Panc1 (cell line): ENCODE results near the gene LDLRAD4. TPM values are rescaled to one million over a fixed set of nuclear protein-coding genes. Genes with fewer than 3 reads are reported as not detected.

Source experiments
- ATAC-seq: fragments of 200-7000 bp; cut with Tn5 transposase; 2 replicates; pipeline ENCODE4 v1.9.1; 2020; ENCODE audit warnings: mild to moderate bottlenecking, moderate library complexity
- BruUV-seq: library from RNA; stranded (reverse); fragments of 400-500 nt; replicated peaks from 2 replicates; lab custom pipeline; 2021; lab: Mats Ljungman, UMichigan
- CTCF ChIA-PET: fragments of 300-600 bp; sonication (Branson Sonifier 250); formaldehyde crosslinking; loops from one replicate; lab custom pipeline; 2022; ENCODE audit warnings: antibody characterized with exemption; lab: Charles Lee
- POLR2A ChIA-PET: fragments of 300-600 bp; sonication (Branson Sonifier 250); formaldehyde crosslinking; loops from one replicate; lab custom pipeline; 2022; ENCODE audit warnings: antibody characterized with exemption; lab: Charles Lee
- DNase-seq: peaks from one replicate; pipeline ENCODE4 v3.0.0-alpha.2; 2010; ENCODE audit warnings: low read depth, low spot score
- H3K27ac ChIP-seq: 2 replicates; pipeline ENCODE4 v1.5.1; 2011; ENCODE audit warnings: mild to moderate bottlenecking, low read length, inconsistent platforms
- H3K27me3 ChIP-seq: fragments of 200-500 bp; sonication (Bioruptor generic); 2 replicates; pipeline ENCODE4 v1.6.0; 2014; ENCODE audit warnings: low read length, inconsistent platforms; ENCODE audit not compliant: control insufficient read depth, insufficient read depth
- H3K36me3 ChIP-seq: fragments of 200-500 bp; sonication (Bioruptor generic); 2 replicates; pipeline ENCODE4 v1.5.1; 2014; ENCODE audit warnings: inconsistent platforms, mild to moderate bottlenecking, low read length, moderate library complexity; ENCODE audit not compliant: control insufficient read depth, insufficient read depth
- H3K4me1 ChIP-seq: 2 replicates; pipeline ENCODE4 v1.5.1; 2011; ENCODE audit warnings: inconsistent platforms, mild to moderate bottlenecking, low read length, moderate library complexity; ENCODE audit not compliant: control insufficient read depth, insufficient read depth
- H3K4me3 ChIP-seq, 2 experiments: 2 replicates each; pipeline ENCODE4 v1.5.1; 2011 to 2012; ENCODE audit warnings: low read depth in 2 of 2, low read length in 2 of 2, mild to moderate bottlenecking in 2 of 2, inconsistent platforms in 1 of 2, moderate library complexity in 1 of 2
- H3K9me3 ChIP-seq: fragments of 200-500 bp; sonication (Bioruptor generic); 2 replicates; pipeline ENCODE4 v1.5.1; 2014; ENCODE audit warnings: low read depth, mild to moderate bottlenecking, inconsistent platforms, low read length, moderate library complexity; ENCODE audit not compliant: control insufficient read depth, insufficient read depth
- CTCF ChIP-seq: fragments of 450-650 bp; IDR thresholded peaks from 2 replicates; pipeline ENCODE4 v1.5.1; 2017; ENCODE audit warnings: mild to moderate bottlenecking
- POLR2AphosphoS5 ChIP-seq: IDR thresholded peaks from 2 replicates; pipeline ENCODE4 v1.6.1; 2012; ENCODE audit warnings: mild to moderate bottlenecking, low read depth, low read length, moderate library complexity
- REST ChIP-seq, 2 experiments: IDR thresholded peaks; 2 replicates each; pipeline ENCODE4 v1.6.1; 2011 to 2012; ENCODE audit warnings: low read depth in 2 of 2, control low read depth in 1 of 2, low read length in 1 of 2, mild to moderate bottlenecking in 1 of 2, moderate library complexity in 1 of 2; ENCODE audit not compliant: insufficient read depth in 1 of 2
- SIN3A ChIP-seq: IDR thresholded peaks from 2 replicates; pipeline ENCODE4 v1.6.1; 2012; ENCODE audit warnings: low read depth, mild to moderate bottlenecking, low read length, moderate library complexity, borderline replicate concordance; ENCODE audit not compliant: insufficient read depth
- TCF7L2 ChIP-seq: IDR thresholded peaks from 2 replicates; pipeline ENCODE4 v1.6.1; 2011; ENCODE audit warnings: mild to moderate bottlenecking, low read depth, low read length, inconsistent platforms
- in situ Hi-C: cut with HindIII; loops from 2 replicates; pipeline ENCODE4 v1.10.0; 2016; ENCODE audit warnings: low sequenced_read_pairs, low pct_unique_long_range_greater_than_20kb
- intact Hi-C: fragments of 100-400 bp; cut with micrococcal nuclease; formaldehyde crosslinking; loops from one replicate; pipeline ENCODE4 v1.10.0; 2022; ENCODE audit not compliant: unreplicated experiment
- total RNA-seq: library from RNA; stranded (reverse); gene quantifications from one replicate; pipeline ENCODE4 v1.2.1, GENCODE V29; 2021; ENCODE audit not compliant: unreplicated experiment

The LDLRAD4 gene
- total RNA-seq, 1 experiment from 2014 or later = 0.28 TPM

GRCh38 chr18:13389491-13390131 lies 171.1 kb downstream of the LDLRAD4 start:
- no peak overlapping the region for H3K4me3 ChIP-seq
- no peak for TF ChIP-seq REST (IDR thresholded peaks at IDR 0.05; ENCODE audit: insufficient read depth in 1 of 2, low read depth in 2 of 2, low read length in 1 of 2)
- TF ChIP-seq TCF7L2 = no peak
- TF ChIP-seq CTCF = no peak
- no peak for TF ChIP-seq SIN3A
- no peak for TF ChIP-seq POLR2AphosphoS5
- peaks cover 15% of the 10 kb centered on the region for H3K27me3 ChIP-seq
- DNase-seq (no peak), ATAC-seq (no peak)
- H3K36me3 ChIP-seq = no peaks in the 10 kb centered on the region
- CTCF ChIA-PET = no interaction called here
- no peaks in the 10 kb centered on the region for H3K4me1 ChIP-seq
- no peak overlapping the region for H3K27ac ChIP-seq
- intact Hi-C loops (no loop called here), in situ Hi-C loops (no loop called here)
- POLR2A ChIA-PET = interaction anchor here (0.6 kb wide), 1 partner anchor 24 kb away, joined by 3 read pairs; no protein-coding TSS in a partner anchor
- H3K9me3 ChIP-seq = no peaks in the 10 kb centered on the region
- no TSS peak for BruUV-seq

GRCh38 chr18:13390196-13390595 lies 171.6 kb downstream of the LDLRAD4 start:
- Histone ChIP-seq H3K27me3 (peaks cover 15% of the 10 kb centered on the region), H3K36me3 (no peaks in the 10 kb centered on the region), H3K27ac (no peak overlapping the region), H3K4me3 (no peak overlapping the region), H3K9me3 (no peaks in the 10 kb centered on the region), H3K4me1 (no peaks in the 10 kb centered on the region)
- in situ Hi-C loops (no loop called here), intact Hi-C loops (no loop called here)
- DNase-seq (no peak), ATAC-seq (no peak)
- BruUV-seq = no TSS peak
- ChIA-PET CTCF (no interaction called here), POLR2A (no interaction called here)
- TF ChIP-seq TCF7L2 (no peak), POLR2AphosphoS5 (no peak), REST (IDR thresholded peaks at IDR 0.05; ENCODE audit: insufficient read depth in 1 of 2, low read depth in 2 of 2, low read length in 1 of 2) (no peak), SIN3A (no peak), CTCF (no peak)
